Liver (tissue), 9 donors: ENCODE measurements around the gene MRC1. TPM values are rescaled to one million over a fixed set of nuclear protein-coding genes. Genes with fewer than 3 reads are reported as not detected.

Experiments
- DNase-seq: peaks from one replicate; pipeline ENCODE4 v3.0.0-alpha.2; 2017; ENCODE audit warnings: low spot score
- H3K27ac ChIP-seq, 2 donors: one replicate each; pipeline ENCODE4 v1.7.0; 2013; ENCODE audit warnings: inconsistent platforms in 2 of 2, low read length in 2 of 2, control low read depth in 1 of 2, low read depth in 1 of 2, mild to moderate bottlenecking in 1 of 2
- H3K27me3 ChIP-seq, 4 donors: one replicate each; pipeline versions ENCODE4 v1.6.1 to v1.7.0; 2013; ENCODE audit warnings: low read length in 3 of 4, inconsistent platforms in 1 of 4, mild to moderate bottlenecking in 1 of 4, moderate library complexity in 1 of 4; ENCODE audit not compliant: control insufficient read depth in 4 of 4, insufficient read depth in 4 of 4
- H3K36me3 ChIP-seq, 4 donors: one replicate each; pipeline versions ENCODE4 v1.6.1 to v1.7.0; 2013; ENCODE audit warnings: low read length in 3 of 4, mild to moderate bottlenecking in 3 of 4, low read depth in 1 of 4, moderate library complexity in 1 of 4; ENCODE audit not compliant: control insufficient read depth in 4 of 4, insufficient read depth in 3 of 4
- H3K4me1 ChIP-seq, 4 donors: one replicate each; pipeline versions ENCODE4 v1.6.1 to v1.7.0; 2013; ENCODE audit warnings: low read length in 3 of 4, mild to moderate bottlenecking in 3 of 4, moderate library complexity in 1 of 4; ENCODE audit not compliant: control insufficient read depth in 4 of 4, insufficient read depth in 4 of 4
- H3K4me3 ChIP-seq, 3 donors: one replicate each; pipeline versions ENCODE4 v1.6.1 to v1.7.0; 2013; ENCODE audit warnings: low read length in 3 of 3, control low read depth in 1 of 3, low read depth in 1 of 3, mild to moderate bottlenecking in 1 of 3
- H3K9ac ChIP-seq, 2 donors: one replicate each; pipeline ENCODE4 v1.7.0; 2013; ENCODE audit warnings: low read length in 2 of 2, mild to moderate bottlenecking in 2 of 2, moderate library complexity in 2 of 2, control low read depth in 1 of 2, low read depth in 1 of 2
- H3K9me3 ChIP-seq, 4 donors: one replicate each; pipeline versions ENCODE4 v1.6.1 to v1.7.0; 2013; ENCODE audit warnings: low read length in 3 of 4; ENCODE audit not compliant: control insufficient read depth in 4 of 4
- EGR1 ChIP-seq, 2 donors: IDR thresholded peaks; 2 replicates each; pipeline ENCODE4 v1.6.1; 2016 to 2018; ENCODE audit warnings: antibody characterized with exemption in 2 of 2, low read depth in 2 of 2
- FOXA1 ChIP-seq: IDR thresholded peaks from 2 replicates; pipeline ENCODE4 v1.6.1; 2016; ENCODE audit warnings: antibody characterized with exemption
- FOXA2 ChIP-seq: IDR thresholded peaks from 2 replicates; pipeline ENCODE4 v1.6.1; 2016; ENCODE audit warnings: antibody characterized with exemption
- GABPA ChIP-seq, 2 donors: IDR thresholded peaks in 1 of 2; conservative IDR thresholded peaks in 1 of 2; 2 replicates each; pipeline ENCODE4 v1.6.1; 2016; ENCODE audit warnings: antibody characterized with exemption in 2 of 2, mild to moderate bottlenecking in 1 of 2, moderate library complexity in 1 of 2
- HNF4A ChIP-seq, 2 donors: conservative IDR thresholded peaks; 2 replicates each; pipeline ENCODE4 v1.6.1; 2016; ENCODE audit warnings: antibody characterized with exemption in 2 of 2, mild to moderate bottlenecking in 2 of 2
- HNF4G ChIP-seq: IDR thresholded peaks from 2 replicates; pipeline ENCODE4 v1.6.1; 2016; ENCODE audit warnings: antibody characterized with exemption
- JUND ChIP-seq, 2 donors: IDR thresholded peaks; 2 replicates each; pipeline ENCODE4 v1.6.1; 2016; ENCODE audit warnings: antibody characterized with exemption in 2 of 2
- NR2F2 ChIP-seq: IDR thresholded peaks from 2 replicates; pipeline ENCODE4 v1.6.1; 2016; ENCODE audit warnings: antibody characterized with exemption
- RAD21 ChIP-seq, 2 donors: IDR thresholded peaks; 2 replicates each; pipeline ENCODE4 v1.6.1; 2016; ENCODE audit warnings: antibody characterized with exemption in 2 of 2, mild to moderate bottlenecking in 2 of 2
- RXRA ChIP-seq, 2 donors: IDR thresholded peaks; 2 replicates each; pipeline ENCODE4 v1.6.1; 2017 to 2018; ENCODE audit warnings: antibody characterized with exemption in 2 of 2, mild to moderate bottlenecking in 1 of 2
- SP1 ChIP-seq: IDR thresholded peaks from 2 replicates; pipeline ENCODE4 v1.6.1; 2018; ENCODE audit warnings: antibody characterized with exemption, mild to moderate bottlenecking
- TAF1 ChIP-seq: conservative IDR thresholded peaks from 2 replicates; pipeline ENCODE4 v1.6.1; 2016; ENCODE audit warnings: antibody characterized with exemption, mild to moderate bottlenecking
- YY1 ChIP-seq: IDR thresholded peaks from 2 replicates; pipeline ENCODE4 v1.6.1; 2016; ENCODE audit warnings: antibody characterized with exemption, mild to moderate bottlenecking
- WGBS: extraction: QIAGEN DNeasy Blood & Tissue Kit; methylation state at CpG from one replicate; pipeline ENCODE4 v1.1.7; 2013; 5-methylcytosine and 5-hydroxymethylcytosine counted together
- polyA plus RNA-seq, 2 donors: library from polyadenylated mRNA; stranded (reverse) in 1 of 2; unstranded in 1 of 2; fragments of 200-250 nt in 1 of 2; fragments of >200 nt in 1 of 2; fragmentation: Nextera tagmentation in 1 of 2; extraction: Ambion mirVana in 1 of 2; gene quantifications; one replicate each; pipeline versions ENCODE4 v1.2.1 to v1.2.3, GENCODE V29; 2013 to 2015
- total RNA-seq, 2 donors: library from RNA; depleted of rRNA; stranded (reverse); fragments of >200 nt; gene quantifications; one replicate each; pipeline ENCODE4 v1.2.3, GENCODE V29; 2014
- TF ChIP-seq, protein P1 (sequence below): IDR thresholded peaks from 2 replicates; pipeline ENCODE4 v1.6.1; 2016; ENCODE audit warnings: antibody characterized with exemption, mild to moderate bottlenecking
- TF ChIP-seq, protein P2 (sequence below): IDR thresholded peaks from 2 replicates; pipeline ENCODE4 v1.6.1; 2016; ENCODE audit warnings: antibody characterized with exemption
- TF ChIP-seq, protein P3 (sequence below): IDR thresholded peaks from 2 replicates; pipeline ENCODE4 v1.6.1; 2016; ENCODE audit warnings: antibody characterized with exemption
- TF ChIP-seq, protein P4 (sequence below): IDR thresholded peaks from 2 replicates; pipeline ENCODE4 v1.6.1; 2016; ENCODE audit warnings: antibody characterized with exemption
- TF ChIP-seq, protein P5 (sequence below): fragments of 150-350 bp; IDR thresholded peaks from 2 replicates; pipeline ENCODE4 v1.5.1; 2017; ENCODE audit warnings: improper control_type of control experiment, low read depth, low read length; ENCODE audit not compliant: missing input control
- donor health status: healthy.
- donor health status: healthy.
- donor health status: healthy.
- donor health status: healthy.
- donor health status: healthy.

MRC1 gene
- total and polyA plus RNA-seq, 4 donors: 9.2 to 47.0 (median 34.1) TPM

DNA sequence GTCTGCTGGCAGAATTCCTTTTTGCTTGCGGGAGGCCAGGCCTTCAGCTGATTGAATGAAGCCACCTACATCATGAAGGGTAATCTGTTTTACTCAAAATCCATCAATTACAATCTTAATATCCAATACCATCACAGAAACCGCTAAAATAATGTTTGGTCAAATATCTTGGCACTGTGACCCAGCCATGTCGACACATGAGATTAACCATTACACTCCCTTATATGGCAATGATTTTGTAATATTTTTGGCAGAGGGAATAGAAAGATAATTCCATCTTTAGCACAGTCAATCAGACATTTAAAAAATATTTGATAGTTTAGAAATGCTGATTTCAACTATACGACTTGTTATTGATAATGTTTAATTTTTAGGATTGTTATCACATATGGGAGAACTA, 106.0 kb downstream of the MRC1 start:
- TF ChIP-seq JUND (IDR thresholded peaks at IDR 0.05): no peak
- TF ChIP-seq, protein P1, sequence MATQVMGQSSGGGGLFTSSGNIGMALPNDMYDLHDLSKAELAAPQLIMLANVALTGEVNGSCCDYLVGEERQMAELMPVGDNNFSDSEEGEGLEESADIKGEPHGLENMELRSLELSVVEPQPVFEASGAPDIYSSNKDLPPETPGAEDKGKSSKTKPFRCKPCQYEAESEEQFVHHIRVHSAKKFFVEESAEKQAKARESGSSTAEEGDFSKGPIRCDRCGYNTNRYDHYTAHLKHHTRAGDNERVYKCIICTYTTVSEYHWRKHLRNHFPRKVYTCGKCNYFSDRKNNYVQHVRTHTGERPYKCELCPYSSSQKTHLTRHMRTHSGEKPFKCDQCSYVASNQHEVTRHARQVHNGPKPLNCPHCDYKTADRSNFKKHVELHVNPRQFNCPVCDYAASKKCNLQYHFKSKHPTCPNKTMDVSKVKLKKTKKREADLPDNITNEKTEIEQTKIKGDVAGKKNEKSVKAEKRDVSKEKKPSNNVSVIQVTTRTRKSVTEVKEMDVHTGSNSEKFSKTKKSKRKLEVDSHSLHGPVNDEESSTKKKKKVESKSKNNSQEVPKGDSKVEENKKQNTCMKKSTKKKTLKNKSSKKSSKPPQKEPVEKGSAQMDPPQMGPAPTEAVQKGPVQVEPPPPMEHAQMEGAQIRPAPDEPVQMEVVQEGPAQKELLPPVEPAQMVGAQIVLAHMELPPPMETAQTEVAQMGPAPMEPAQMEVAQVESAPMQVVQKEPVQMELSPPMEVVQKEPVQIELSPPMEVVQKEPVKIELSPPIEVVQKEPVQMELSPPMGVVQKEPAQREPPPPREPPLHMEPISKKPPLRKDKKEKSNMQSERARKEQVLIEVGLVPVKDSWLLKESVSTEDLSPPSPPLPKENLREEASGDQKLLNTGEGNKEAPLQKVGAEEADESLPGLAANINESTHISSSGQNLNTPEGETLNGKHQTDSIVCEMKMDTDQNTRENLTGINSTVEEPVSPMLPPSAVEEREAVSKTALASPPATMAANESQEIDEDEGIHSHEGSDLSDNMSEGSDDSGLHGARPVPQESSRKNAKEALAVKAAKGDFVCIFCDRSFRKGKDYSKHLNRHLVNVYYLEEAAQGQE: no peak
- no peak for TF ChIP-seq NR2F2
- no peak for TF ChIP-seq HNF4G
- Histone ChIP-seq H3K27ac (no peak overlapping the region), H3K4me1 (no peaks in the 10 kb centered on the region), H3K9ac (no peak overlapping the region), H3K36me3 (no peaks in the 10 kb centered on the region), H3K4me3 (no peak overlapping the region), H3K9me3 (peaks cover 0 to 1% (median 0%) of the 10 kb centered on the region in 4 donors), H3K27me3 (peaks cover 0 to 3% (median 0%) of the 10 kb centered on the region in 4 donors)
- 78% methylated on average over 4 of the region's 4 CpGs for WGBS
- no peak for DNase-seq

DNA sequence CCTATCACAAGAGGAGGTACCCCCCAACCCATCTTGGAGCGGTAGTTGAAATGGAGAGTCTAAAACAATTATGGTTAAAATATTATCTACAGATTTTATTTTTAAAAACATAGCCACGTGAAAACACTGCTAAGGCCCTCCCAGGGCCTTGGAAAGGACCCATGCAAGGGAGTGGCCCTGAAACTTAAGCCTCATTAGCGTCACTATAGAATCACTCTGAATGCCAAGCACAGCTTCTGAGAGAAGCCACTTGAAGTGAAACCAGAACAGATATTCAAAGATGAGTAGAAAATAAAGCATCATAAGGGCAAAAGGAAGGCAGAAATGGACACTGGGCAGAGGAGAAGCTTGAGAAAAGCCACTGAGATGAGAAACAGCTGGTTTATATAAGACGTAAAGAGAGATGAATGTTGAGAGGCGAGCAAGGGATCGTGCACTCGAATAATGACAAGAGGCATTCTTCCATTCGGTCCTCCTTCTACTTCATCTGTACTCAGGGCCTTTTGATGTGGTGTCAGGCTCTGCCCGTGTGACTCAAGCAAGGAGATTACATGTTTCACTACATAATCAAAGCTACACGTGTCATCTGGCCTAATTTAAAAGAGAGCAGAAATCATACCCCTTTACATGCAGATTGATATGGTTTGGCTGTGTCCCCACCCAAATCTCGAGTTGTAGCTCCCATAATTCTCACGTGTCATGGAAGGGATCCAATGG, 109.2 kb downstream of the MRC1 start:
- WGBS: 80% methylated on average over 12 of the region's 12 CpGs
- no peak overlapping the region for H3K4me3 ChIP-seq

More for the DNA sequence above, 109.2 kb downstream of the MRC1 start:
- peaks cover 0 to 3% (median 1%) of the 10 kb centered on the region in 4 donors for H3K9me3 ChIP-seq
- peaks cover 0 to 3% (median 0%) of the 10 kb centered on the region in 4 donors for H3K27me3 ChIP-seq
- H3K36me3 ChIP-seq: no peaks in the 10 kb centered on the region
- no peak for TF ChIP-seq HNF4A (conservative IDR thresholded peaks at IDR 0.05)
- no peak for TF ChIP-seq YY1
- no peak for TF ChIP-seq RXRA (IDR thresholded peaks at IDR 0.05)
- TF ChIP-seq TAF1: no peak
- TF ChIP-seq, protein P2, sequence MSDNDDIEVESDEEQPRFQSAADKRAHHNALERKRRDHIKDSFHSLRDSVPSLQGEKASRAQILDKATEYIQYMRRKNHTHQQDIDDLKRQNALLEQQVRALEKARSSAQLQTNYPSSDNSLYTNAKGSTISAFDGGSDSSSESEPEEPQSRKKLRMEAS: no peak
- no peak for TF ChIP-seq HNF4G
- TF ChIP-seq, protein P3, sequence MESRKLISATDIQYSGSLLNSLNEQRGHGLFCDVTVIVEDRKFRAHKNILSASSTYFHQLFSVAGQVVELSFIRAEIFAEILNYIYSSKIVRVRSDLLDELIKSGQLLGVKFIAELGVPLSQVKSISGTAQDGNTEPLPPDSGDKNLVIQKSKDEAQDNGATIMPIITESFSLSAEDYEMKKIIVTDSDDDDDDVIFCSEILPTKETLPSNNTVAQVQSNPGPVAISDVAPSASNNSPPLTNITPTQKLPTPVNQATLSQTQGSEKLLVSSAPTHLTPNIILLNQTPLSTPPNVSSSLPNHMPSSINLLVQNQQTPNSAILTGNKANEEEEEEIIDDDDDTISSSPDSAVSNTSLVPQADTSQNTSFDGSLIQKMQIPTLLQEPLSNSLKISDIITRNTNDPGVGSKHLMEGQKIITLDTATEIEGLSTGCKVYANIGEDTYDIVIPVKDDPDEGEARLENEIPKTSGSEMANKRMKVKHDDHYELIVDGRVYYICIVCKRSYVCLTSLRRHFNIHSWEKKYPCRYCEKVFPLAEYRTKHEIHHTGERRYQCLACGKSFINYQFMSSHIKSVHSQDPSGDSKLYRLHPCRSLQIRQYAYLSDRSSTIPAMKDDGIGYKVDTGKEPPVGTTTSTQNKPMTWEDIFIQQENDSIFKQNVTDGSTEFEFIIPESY: no peak
- TF ChIP-seq RAD21 (IDR thresholded peaks at IDR 0.05): no peak
- TF ChIP-seq, protein P4, sequence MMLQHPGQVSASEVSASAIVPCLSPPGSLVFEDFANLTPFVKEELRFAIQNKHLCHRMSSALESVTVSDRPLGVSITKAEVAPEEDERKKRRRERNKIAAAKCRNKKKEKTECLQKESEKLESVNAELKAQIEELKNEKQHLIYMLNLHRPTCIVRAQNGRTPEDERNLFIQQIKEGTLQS: no peak
- no peak for TF ChIP-seq FOXA2
- TF ChIP-seq SP1: no peak
- TF ChIP-seq NR2F2: no peak
- TF ChIP-seq, protein P5, sequence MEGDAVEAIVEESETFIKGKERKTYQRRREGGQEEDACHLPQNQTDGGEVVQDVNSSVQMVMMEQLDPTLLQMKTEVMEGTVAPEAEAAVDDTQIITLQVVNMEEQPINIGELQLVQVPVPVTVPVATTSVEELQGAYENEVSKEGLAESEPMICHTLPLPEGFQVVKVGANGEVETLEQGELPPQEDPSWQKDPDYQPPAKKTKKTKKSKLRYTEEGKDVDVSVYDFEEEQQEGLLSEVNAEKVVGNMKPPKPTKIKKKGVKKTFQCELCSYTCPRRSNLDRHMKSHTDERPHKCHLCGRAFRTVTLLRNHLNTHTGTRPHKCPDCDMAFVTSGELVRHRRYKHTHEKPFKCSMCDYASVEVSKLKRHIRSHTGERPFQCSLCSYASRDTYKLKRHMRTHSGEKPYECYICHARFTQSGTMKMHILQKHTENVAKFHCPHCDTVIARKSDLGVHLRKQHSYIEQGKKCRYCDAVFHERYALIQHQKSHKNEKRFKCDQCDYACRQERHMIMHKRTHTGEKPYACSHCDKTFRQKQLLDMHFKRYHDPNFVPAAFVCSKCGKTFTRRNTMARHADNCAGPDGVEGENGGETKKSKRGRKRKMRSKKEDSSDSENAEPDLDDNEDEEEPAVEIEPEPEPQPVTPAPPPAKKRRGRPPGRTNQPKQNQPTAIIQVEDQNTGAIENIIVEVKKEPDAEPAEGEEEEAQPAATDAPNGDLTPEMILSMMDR: no peak
- TF ChIP-seq, protein P1: no peak
- no peak for TF ChIP-seq FOXA1
- TF ChIP-seq GABPA (IDR thresholded peaks at IDR 0.05 in 1 of 2, conservative IDR thresholded peaks at IDR 0.05 in 1 of 2): no peak
- no peak for TF ChIP-seq JUND (IDR thresholded peaks at IDR 0.05)
- no peak for TF ChIP-seq EGR1 (IDR thresholded peaks at IDR 0.05; ENCODE audit: low read depth in 2 of 2)
- H3K27ac ChIP-seq: no peak overlapping the region
- DNase-seq: no peak
- H3K9ac ChIP-seq: no peak overlapping the region
- no peaks in the 10 kb centered on the region for H3K4me1 ChIP-seq
